ENCODE results near the gene PPP1R13B. TPM values are rescaled to one million over a fixed set of nuclear protein-coding genes. Genes with fewer than 3 reads are reported as not detected.

The PPP1R13B gene
- polyA plus RNA-seq, 1 of the 3 experiments (the other 2 are of a cell fraction): 5.7 TPM

- TF ChIP-seq ZBTB33 (IDR thresholded peaks at IDR 0.05; ENCODE audit: borderline replicate concordance, low read depth): no peak
Measured at GRCh38 chr14:103735815-103736545, 111.4 kb downstream of the PPP1R13B start (continued).

- DNase-seq: no peak
- Histone ChIP-seq H3K9ac (no peak overlapping the region), H3K79me2 (ENCODE audit: insufficient read depth) (no peaks in the 10 kb centered on the region), H2AFZ (ENCODE audit: low read depth) (no peak overlapping the region), H3K4me3 (ENCODE audit: low read depth in 2 of 2, low read length in 1 of 2) (no peak overlapping the region), H3K27ac (ENCODE audit: low read depth in 2 of 2, low read length in 1 of 2) (no peak overlapping the region; a peak in 1 of 4 replicates), H4K20me1 (ENCODE audit: insufficient read depth) (no peaks in the 10 kb centered on the region), H3K4me2 (no peak overlapping the region), H3K9me3 (no peaks in the 10 kb centered on the region), H3K4me1 (ENCODE audit: control insufficient read depth in 1 of 2, insufficient read depth in 2 of 2, low read depth in 1 of 2, low read length in 1 of 2) (no peaks in the 10 kb centered on the region), H3K27me3 (ENCODE audit: insufficient read depth) (no peaks in the 10 kb centered on the region), H3K36me3 (replicated peaks in 1 of 2; ENCODE audit: control insufficient read depth in 1 of 2, insufficient read depth in 2 of 2, low read length in 1 of 2) (peaks cover 9 to 57% of the 10 kb centered on the region in 2 experiments), H3F3A (replicated peaks; ENCODE audit: insufficient read depth) (no peaks in the 10 kb centered on the region), H3K9me2 (no peaks in the 10 kb centered on the region)
- no peak for TF ChIP-seq FOXJ3 (CRISPR knock-in tag; IDR thresholded peaks at IDR 0.05)
- no peak for TF ChIP-seq IRF3 (IDR thresholded peaks at IDR 0.05; ENCODE audit: low read depth, low read length)
- TF ChIP-seq USF1 (IDR thresholded peaks at IDR 0.05; ENCODE audit: borderline replicate concordance, low read depth): no peak
- no peak for TF ChIP-seq JUND (IDR thresholded peaks at IDR 0.05)
- no peak for TF ChIP-seq CTCF (IDR thresholded peaks at IDR 0.05)
- no peak for TF ChIP-seq TEAD4 (IDR thresholded peaks at IDR 0.05; ENCODE audit: borderline replicate concordance, insufficient read depth)
- TF ChIP-seq TCF12 (IDR thresholded peaks at IDR 0.05): no peak
- no peak for TF ChIP-seq FOXM1 (IDR thresholded peaks at IDR 0.05; ENCODE audit: low read depth)
- TF ChIP-seq REST (IDR thresholded peaks at IDR 0.05; ENCODE audit: low read depth, low read length): no peak
- no peak for TF ChIP-seq RCOR1 (IDR thresholded peaks at IDR 0.05; ENCODE audit: low read length)
- ChIA-PET POLR2A (interaction anchor here (0.6 kb wide), 1 partner anchor 339 kb away, joined by 3 read pairs; no protein-coding TSS in a partner anchor), CTCF (interaction anchor here (0.6 to 1.5 kb wide), 5 partner anchors 9 to 186 kb away, joined by 3 to 4 read pairs (median 3); a partner anchor contains a TSS)
- WGBS (ENCODE audit: low lambda C conversion rate): 80% methylated on average over 5 of the region's 7 CpGs
Measured at GRCh38 chr14:103735439-103735814, 111.9 kb downstream of the PPP1R13B start.
